Measurements from ENCODE around the gene SREBF2. TPM values are rescaled to one million over a fixed set of nuclear protein-coding genes. Genes with fewer than 3 reads are reported as not detected.
"Not testable (repeated sequence)": the region's sequence is repeated elsewhere in the genome, so short reads cannot be mapped to it uniquely, and the experiment has no call there.

The SREBF2 gene
- total RNA-seq, 1 donor from 2014 or later, result 132 TPM

GRCh38 chr22:41820447-41820846, 12.5 kb upstream of the SREBF2 start:
- intact Hi-C loops (cut with micrococcal nuclease), result loop anchor here (5.0 kb wide), 1 partner anchor 37 kb away; no protein-coding TSS in a partner anchor

GRCh38 chr22:41821471-41822316, 11.2 kb upstream of the SREBF2 start:
- intact Hi-C loops (cut with micrococcal nuclease), result loop anchor here (1.0 to 5.0 kb wide), 2 partner anchors 36 to 119 kb away; no protein-coding TSS in a partner anchor

GRCh38 chr22:41822317-41823057, 10.4 kb upstream of the SREBF2 start:
- intact Hi-C loops (cut with micrococcal nuclease), result loop anchor here (1.0 to 5.0 kb wide), 2 partner anchors 35 to 118 kb away; no protein-coding TSS in a partner anchor

- intact Hi-C loops (cut with micrococcal nuclease), result loop anchor here (5.0 kb wide), 1 partner anchor 34 kb away; no protein-coding TSS in a partner anchor
Observed at GRCh38 chr22:41823797-41824196, 9.1 kb upstream of the SREBF2 start.

DNA sequence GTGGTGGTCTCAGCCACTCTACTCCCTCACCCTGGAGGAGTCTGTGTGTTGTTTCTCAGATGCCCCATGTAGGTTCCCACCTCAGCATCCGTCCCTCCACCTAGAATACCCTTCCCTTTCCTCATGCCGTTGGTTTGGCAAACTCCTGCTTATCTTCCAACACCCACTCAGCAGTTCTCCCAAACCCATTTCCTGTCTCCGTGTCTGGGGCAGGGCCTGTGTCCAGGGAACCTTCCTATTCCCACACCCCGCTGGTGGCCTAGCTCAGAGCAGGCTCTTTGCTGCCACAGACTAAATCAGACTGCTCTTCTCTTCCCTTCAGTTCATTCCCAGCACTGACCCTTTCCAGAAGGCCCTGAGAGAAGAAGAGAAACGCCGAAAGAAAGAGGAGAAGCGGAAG, 7.5 kb upstream of the SREBF2 start:
- intact Hi-C loops (cut with micrococcal nuclease), result no loop called here

DNA sequence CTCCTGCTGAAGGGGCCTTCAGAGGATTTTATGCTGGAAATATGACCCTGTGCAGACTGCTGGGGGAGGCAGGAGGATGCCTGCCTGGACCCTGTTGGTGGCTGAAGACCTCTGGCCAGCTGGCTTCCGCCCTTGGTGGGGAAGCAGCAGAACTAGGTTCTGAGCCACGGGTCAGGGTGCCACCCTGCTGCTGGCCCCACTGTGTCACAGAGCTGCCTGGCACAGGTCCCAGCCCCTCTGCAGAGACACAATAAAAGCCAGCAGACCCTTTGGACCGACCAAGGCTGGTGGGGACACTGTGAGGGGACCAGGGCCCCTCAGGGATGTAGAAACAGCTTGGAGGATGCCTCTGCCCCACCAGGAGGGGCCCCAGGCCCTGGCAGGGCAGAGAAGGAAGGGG, 6.9 kb upstream of the SREBF2 start:
- intact Hi-C loops (cut with micrococcal nuclease), result no loop called here

GRCh38 chr22:41826430-41827383, 6.2 kb upstream of the SREBF2 start:
- intact Hi-C loops (cut with micrococcal nuclease), result no loop called here

DNA sequence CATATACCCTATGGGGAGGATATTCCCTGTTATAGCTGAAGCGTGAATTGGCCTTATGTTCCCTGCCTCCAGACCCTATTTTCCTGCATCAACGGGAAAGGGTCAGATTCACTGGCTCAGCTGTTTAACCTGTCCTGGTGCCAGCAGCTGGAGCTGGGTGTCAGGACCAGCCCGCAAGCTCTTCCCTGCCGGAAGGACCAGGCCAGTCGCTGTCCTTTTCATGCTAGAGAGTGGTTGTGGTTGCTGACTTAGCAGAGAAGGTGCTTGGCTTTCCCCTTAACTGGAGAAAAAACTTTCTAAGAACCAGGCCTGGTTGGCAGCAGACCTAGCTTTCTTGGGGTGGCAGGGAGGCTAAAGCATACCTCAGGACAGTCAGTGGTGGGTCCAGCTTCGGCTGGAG, 5.2 kb upstream of the SREBF2 start:
- intact Hi-C loops (cut with micrococcal nuclease), result no loop called here

DNA sequence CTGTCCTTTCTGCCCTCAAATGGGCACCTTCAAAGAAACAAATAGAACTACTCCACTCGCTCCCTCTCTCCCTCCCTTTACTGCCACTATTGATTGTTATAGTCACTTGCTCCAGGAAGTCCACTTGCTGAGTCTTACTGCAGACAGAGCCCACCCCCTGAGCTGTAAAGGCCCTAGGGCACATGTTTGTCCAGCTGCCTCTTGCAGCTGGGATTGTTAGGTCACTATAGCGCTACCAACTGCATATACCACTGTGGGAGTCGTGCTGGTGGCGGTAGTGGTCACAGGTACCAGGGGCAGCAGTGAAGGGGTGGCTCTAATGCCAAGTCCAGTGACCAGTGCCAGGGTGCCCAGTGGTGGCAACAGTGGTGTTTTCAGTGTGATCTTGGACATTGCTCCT, 4.4 kb upstream of the SREBF2 start:
- intact Hi-C loops (cut with micrococcal nuclease), result no loop called here

DNA sequence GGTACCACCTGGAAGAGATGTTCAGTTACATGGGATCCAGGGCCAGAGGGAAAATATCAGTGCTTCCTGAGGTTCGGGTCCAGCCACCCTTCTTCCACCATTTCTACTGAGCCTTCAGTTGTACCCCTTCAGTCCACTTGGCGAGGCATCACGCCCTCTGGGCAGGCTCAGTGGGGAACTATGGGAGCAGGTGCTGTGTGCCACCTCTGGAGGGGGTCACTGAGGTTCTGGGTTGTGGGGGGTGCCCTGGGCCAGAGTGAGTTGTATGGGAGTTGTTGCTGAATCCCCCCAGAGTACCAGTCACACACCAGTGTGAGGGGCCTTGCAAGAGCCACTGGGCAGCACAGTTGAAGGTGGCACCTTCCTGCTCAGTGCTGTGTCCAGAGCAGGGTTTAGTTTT, 2.7 kb upstream of the SREBF2 start:
- intact Hi-C loops (cut with micrococcal nuclease), result loop anchor here (5.0 kb wide), 1 partner anchor 48 kb away; no protein-coding TSS in a partner anchor

DNA sequence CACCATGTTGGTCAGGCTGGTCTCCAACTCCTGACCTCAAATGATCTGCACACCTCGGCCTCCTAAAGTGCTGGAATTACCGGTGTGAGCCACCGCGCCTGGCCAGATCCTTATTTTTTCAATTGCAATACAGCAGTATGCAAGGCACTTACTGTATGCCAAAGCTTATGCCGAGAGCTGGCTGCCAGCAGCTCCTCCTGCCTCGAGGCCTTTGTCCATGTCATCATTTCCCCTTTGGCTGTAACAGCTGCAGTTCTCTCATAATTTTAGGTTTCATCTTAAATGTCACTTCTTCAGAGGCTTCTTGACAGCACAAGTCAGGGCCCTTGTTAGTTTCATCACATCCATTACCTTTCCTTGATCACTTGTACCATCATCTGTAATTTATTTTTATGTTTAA, 1.5 kb upstream of the SREBF2 start:
- intact Hi-C loops (cut with micrococcal nuclease), result loop anchor here (5.0 kb wide), 1 partner anchor 49 kb away; no protein-coding TSS in a partner anchor

GRCh38 chr22:41831828-41832552, 915 bp upstream of the SREBF2 start:
- intact Hi-C loops (cut with micrococcal nuclease), result loop anchor here (5.0 kb wide), 1 partner anchor 50 kb away; no protein-coding TSS in a partner anchor

GRCh38 chr22:41833369-41834004, 582 bp downstream of the SREBF2 start:
- intact Hi-C loops (cut with micrococcal nuclease), result loop anchor here (1.0 to 5.0 kb wide), 4 partner anchors 24 to 113 kb away; no protein-coding TSS in a partner anchor

- intact Hi-C loops (cut with micrococcal nuclease), result loop anchor here (5.0 kb wide), 1 partner anchor 52 kb away; no protein-coding TSS in a partner anchor
Observed at GRCh38 chr22:41834005-41834944, 1.4 kb downstream of the SREBF2 start.

- intact Hi-C loops (cut with micrococcal nuclease), result not testable (repeated sequence)
Observed at GRCh38 chr22:41835462-41835861, 2.6 kb downstream of the SREBF2 start.

DNA sequence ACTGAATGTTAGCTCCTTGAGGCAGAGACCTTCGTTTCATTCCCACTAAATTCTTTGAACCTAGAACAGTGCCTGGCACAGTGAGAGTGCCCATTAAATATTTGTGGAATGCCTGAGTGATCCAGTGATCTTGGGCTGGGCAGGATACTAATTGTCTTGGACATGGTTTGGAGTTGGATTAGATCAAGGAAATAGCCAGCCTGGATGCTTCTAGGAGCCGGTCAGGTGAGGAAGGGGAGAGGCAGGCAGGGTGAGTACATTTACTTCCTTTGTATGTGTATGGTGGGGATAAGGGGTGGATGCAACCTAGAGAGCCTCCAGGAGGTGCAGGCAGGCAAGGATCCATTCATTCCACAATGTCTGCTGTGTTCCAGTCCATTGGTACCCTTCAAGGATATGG, 3.6 kb downstream of the SREBF2 start:
- intact Hi-C loops (cut with micrococcal nuclease), result no loop called here

DNA sequence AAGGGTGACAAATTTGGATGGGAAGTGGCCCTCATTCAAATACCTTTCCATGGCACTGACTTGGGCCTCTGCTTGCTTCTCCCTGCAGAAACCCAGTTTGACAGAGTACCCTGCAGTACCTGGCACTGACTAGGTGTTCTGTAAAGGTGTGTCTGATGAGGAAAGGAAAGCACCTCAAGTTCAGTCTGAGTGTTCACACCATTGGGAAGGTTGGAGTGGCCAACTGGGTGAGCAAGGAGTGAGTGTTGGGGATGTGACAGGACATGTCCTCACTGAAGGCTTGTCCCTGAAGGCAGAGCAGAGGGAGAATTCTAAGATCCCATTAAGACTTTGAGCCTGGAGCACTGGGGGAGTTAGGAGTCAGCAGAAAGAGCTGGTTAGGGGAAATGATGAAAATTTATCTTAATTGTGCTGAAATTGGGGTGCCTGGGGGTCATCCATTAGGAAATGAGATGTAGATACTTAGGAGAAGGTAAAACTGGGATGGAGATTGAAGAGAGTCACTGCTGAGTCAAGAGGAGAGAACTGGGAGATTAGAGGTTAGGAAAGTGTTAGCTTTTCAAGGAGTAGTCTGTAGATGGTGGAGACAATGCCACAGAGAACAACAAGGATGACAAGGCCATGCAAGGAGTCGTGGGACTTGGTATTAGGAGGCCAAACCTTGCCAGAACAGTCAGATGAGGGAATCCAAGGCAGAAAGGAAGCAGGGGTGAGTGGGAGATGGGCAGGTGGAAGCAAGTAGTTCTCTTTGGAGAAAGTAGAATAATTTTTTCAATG, 6.1 kb downstream of the SREBF2 start:
- intact Hi-C loops (cut with micrococcal nuclease), result no loop called here

- intact Hi-C loops (cut with micrococcal nuclease), result no loop called here
Observed at GRCh38 chr22:41840216-41840615, 7.3 kb downstream of the SREBF2 start.
